NCI-H2171 (cell line): Measurements from ENCODE around the gene PRL.

Experiments used
- DNase-seq: peaks from one replicate; lab custom pipeline; 2025; lab: John Stamatoyannopoulos, UW

Gene PRL

DNA sequence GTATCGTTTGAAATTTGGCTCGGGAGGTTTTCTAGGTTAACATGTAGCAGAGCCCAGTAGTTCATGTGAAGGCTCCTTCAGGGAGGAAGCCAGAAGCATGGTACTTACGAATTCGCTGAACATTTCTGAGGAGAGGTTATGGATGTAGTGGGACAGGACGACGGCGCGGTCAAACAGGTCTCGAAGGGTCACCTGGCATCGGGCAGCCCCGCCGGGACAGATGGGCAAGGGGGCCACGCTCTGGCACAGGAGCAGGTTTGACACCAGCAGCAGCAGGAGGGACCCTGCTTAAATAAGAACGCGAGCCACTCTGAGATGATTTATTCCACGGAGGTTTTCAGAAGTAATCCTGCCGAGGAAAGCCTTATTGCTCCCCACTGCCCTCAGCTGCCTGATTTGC is 2.5 kb downstream of the PRL start:
- no peak for DNase-seq

DNA sequence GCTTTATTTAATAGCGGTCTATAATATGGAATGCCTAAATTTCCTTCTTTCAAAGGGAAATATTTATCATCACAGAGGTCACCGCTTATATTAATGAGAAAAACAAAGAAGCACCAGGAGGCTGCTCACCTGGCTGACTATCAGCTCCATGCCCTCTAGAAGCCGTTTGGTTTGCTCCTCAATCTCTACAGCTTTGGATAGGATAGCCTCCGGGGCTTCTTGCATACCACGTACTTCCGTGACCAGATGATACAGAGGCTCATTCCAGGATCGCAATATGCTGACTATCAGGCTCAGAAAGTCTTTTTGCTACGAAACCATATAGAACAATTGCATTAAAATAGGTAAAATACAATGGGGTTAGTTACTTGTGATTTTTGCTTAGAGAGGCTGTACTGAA is 6.8 kb downstream of the PRL start:
- DNase-seq: no peak

DNA sequence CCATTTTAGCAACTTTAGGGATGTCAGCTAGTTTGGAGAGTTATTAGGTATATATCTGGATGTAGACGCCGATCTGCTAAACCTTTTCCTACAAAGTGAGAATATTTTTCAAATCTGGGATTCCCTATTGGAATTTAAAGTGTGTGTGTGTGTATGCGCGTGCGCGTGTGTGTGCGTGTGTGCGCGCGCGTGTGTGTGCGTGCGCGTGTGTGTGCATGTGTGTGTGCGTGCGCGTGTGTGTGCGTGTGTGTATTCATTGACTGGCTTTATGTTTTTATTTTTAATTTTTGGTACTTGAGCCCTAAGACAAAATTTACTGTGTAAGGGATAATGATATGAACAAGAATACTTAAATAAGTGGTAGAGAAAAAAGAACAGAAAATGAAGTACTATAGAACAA is 8.1 kb downstream of the PRL start:
- DNase-seq: no peak

DNA sequence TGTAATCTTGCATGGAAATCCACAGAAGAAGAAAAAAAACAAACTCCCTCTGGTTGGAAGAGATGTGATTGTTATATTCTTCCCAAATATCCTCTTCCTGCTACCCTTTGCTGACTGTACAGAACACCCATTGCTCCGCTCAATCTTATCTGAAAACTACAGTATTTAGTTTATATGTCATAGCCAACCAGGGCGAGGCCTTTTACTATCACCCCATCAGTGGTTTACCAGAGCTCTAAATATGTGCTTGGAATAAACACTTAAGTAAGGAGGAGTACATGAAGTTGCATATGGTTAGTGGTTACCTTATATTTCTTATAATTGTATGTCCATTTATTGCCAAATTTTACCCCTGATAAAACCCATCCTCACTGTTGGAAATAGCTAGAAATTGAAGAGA is 12.2 kb downstream of the PRL start:
- no peak for DNase-seq

DNA sequence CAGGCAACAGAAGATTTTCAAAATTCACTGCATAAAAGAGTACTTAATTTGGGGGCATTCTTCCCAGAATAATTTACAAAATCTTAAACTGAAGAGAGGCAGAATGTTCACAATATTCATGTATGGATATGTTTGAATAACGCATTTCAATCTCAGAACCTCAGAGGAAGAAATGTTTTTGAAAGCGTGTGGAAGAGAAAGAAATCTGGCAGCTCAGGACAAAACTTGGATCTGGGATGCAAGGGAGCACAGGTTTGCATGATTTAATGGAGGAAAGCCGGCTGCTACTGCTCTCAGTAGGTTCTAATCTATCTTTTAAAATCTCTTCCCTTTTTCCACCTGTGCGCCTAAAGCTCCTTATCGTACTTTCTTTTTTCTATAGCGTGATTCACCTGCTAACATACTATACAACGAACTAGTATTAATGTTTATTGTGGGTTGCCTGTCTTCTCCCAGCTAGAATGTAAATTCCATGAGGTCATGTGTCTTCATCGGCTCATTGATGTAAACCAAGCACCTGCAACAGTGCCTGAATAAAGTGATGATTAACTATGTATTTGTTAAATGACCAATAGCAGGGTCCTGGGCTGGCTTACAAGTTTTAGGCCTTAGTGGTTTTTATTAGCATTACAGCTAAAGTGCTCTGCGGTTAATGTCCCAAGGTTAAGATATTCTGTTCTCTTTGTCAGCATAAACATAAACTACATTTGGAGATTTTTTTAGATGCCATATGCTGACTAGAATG is 15.3 kb downstream of the PRL start:
- no peak for DNase-seq

DNA sequence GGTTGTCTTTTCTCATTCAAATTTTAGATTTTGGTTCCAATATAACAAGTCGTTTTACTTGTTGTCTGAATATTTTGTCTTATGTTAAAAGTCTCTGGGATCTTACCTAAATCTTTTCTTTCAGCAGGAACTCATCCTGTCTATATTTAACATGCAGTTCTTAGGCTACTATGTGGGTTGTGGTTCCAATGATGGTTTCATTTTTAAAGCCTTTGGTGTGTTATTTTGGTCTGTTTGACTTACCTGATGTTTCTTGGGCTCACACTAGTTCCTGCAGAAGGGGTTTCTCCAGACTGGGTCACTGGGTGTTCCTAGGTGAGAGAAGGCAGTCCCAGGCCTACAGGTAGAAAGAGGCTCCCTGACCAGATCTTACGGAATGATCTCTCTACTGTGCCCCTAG is 17.4 kb downstream of the PRL start:
- no peak for DNase-seq

DNA sequence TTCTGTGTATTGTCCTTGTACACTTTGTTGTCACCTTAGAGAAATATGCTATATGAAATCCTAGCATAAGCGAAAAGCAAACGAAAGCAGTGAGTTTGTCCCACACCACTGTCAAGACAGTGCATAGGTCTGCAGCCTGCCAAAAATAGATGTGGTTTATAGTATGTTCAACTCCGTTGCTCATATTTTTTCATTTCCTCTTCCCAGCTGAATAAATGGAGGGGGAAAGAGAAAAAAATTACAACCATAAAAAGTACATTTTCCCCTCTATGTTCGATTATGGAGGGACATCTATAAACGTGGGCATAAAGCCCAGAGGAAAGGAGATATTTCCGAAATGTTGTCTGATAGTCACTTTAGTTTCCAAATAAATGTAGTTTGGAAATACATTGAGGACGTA is 25.8 kb downstream of the PRL start:
- no peak for DNase-seq

DNA sequence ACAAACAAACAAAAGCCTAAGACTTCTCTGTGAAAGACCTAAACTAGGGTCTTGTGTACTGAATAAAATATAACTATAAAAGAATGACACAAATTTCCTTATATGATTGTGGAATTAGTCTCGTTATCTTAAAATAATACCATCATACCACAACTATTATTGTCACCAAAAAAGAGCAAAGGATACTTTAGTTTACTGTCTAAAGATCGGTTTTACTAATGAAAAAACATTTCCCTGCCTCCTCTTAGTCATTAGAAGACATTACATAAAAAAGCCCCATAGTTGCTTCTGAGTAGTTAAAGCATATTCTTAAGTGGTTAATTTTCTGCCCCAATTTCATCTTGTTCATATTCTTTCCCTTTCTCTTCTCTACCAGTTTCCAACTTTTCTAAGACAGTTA is 33.1 kb downstream of the PRL start:
- no peak for DNase-seq

DNA sequence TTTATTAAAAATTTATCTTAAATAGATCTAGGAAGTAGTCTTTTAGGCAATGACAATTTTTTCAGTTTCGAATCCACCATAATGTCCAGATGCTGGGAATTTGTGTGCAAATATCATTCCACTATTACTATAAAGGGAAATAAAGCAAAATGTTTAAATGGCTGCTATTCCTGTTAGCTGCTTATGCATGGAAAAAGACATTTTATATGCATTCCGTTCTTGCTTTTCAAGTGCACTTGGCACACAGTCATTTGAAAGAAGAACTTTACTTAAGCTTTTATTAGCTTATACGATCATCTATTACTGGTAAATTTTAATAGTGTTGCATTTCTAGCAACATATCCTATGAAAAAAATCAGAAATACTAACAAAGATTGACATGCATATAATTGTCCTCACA is 42.0 kb downstream of the PRL start:
- DNase-seq: no peak

DNA sequence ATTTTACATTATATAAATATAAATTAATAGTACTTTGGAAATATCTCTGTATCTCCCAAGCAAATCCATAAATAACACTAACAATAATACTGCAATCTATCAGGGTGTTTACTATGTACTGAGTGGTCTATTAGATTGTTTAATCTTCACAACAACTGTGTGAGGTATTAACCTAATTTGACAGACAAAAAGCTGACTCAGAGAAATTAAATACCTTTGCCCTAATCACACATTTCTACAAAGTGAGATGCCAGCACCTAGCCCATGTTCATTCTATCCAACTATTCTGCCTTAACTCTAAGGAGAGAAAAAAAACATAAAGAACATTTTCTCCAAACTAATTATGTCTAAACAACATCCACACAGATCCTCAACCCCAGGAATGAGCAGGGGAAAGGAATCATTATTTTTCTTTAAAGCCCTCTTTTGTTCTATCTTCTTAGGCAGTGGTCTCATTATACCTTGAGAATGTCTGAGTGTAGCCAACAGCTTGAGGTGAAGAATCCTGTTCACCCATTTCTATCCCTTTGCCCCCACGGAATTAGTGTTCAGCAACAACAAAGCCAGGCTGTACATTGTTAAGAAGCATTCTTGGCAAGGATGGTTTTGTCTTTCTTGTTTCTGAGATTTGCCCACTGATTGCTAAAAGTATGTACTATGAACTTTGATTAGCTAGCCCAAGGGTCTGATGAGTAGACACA is 42.7 kb downstream of the PRL start:
- DNase-seq: no peak

DNA sequence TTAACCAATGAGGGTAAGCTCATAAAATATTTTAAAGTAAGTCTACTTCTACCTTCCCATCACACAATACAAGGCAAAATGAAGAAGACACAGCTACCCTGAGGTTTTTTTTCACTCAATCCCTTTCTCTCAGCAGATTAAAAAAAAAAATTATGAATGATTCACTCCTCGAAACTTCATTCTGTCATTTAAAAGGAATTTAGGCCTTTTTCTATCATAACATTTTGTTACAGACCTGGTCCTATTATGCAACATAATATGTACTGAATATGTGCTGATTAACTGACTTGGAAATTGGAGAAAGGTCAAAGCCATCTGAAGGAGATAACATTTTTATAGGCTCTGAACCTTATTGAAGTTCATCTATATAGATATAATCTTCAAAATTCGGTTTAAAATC is 45.5 kb downstream of the PRL start:
- DNase-seq: no peak

DNA sequence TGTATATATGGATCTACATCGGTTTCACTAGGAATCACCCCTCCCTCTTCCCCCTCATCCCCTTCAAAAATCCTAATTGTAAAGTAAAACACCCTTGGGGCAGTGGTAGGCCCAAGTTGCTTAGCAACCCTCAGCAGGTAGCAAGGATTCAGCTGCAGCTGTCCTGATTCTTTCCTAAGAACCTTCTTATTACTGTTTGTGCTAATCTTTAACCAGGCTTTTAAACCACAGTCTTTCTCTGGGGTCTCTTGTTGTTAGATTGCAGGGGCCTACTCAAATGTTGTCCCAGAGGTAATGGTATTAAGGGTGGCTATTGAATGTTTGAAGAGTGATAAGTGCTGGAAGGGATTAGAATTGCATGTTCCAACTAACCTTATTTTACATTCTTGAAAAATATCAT is 46.4 kb downstream of the PRL start:
- peak; percentile 41 for DNase-seq

DNA sequence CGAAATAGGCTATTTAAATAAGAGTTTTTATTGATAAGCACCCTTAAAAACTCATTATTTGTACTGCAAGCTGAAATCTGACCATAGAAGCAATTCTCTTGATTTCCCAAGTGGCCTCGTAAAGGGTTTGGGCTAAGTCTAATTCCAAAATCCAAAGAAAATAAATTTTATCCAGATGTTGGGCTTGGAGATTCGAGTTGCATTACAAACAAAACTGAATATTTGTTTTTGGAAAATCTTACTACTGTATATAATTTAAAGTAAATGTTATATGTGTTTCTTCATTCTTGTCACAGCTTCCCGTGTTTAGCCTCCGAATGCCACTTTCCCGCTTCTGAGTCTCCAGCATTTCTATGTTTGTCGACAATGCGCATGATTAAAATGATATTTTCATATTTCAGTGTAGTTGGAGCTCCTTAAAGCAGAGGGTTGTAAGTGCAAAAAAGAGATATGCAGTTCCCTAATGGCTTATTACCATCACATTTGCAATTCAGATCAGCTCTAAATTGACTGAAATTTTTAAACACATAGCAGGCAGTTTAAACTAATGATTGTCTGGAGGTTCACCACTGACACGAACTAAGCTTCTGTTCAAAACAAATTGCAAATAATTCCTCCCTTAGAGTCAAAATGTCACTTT is 47.0 kb downstream of the PRL start:
- DNase-seq: no peak

DNA sequence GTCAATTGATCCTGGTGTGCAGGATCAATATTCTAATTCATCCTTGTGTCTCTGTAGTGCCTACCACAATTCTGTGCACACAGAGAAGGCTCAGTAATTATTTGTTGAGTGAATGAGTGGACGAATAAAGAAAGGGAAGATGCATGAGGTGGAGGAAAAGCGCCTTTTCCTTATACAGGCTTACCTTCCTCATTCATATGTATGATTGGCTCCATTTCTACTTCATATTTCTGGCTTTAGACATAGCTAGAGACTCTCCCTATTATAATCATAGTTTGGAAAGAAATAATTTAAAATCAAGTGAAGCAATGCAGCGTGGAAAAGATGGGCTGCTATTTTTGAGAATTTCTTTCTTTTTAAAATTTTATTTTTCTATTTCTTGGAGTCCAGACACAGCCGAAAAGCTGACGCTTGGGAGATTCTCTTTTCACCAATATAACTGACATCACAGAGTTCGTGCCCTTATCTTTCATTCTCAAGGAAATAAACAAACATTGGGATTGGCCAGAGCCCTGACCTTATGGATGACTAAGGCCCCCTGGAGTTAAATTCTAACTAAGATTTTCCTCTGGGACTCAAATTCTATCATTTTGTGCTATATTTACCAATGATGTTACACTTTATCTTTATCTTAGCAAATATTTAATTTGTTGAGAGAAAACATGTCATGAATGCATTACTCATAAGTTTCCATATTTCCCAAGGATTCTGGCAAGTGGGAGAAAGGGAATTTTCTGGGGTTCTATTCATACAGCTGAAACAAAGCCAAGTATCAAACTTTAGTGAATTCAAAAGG is 48.1 kb downstream of the PRL start:
- no peak for DNase-seq

DNA sequence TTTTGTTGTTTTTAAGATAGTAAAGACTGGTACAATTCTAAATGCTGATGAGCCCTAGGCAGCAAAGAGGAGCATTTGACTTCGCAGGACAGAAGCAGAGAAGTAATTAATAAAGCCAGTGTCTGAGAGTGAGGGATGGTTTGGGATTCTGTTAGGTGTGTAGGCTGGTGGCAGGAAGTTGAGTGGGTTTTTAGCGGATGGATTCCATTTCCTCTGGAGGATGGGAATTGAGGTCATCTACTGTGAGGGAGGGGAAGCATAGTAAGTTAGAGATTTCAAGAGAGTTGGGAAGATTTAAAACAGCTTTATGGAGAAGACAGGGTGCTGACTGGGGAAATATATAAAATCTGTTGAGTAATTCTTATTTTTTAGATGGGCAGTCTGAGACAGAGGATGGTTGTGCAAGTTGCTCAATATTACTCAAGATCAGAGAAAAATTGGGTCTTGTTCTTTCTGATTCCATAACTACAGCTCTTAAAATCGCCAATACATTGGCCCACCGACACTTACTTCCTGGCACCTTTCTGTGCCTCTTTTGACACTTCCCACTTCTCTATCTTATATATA is 48.8 kb downstream of the PRL start:
- DNase-seq: no peak

DNA sequence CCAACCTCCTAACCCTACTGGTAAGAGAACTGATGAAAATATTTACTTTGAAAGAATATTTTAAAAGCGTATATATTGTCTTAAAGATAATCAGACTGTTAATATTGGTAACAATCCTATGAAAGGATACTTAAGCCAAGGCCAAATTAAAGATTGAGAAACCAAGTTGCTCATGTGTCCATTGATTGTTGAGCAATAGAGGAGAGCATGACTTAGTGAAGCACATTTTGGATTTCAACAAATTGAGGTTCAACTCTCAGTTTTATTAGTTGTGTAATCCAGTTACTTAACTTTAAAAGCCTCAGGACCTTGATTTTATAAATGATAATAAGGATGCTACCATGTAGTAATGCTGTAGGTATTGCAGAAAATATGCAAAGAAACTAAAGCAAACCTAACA is 56.8 kb downstream of the PRL start:
- DNase-seq: no peak

DNA sequence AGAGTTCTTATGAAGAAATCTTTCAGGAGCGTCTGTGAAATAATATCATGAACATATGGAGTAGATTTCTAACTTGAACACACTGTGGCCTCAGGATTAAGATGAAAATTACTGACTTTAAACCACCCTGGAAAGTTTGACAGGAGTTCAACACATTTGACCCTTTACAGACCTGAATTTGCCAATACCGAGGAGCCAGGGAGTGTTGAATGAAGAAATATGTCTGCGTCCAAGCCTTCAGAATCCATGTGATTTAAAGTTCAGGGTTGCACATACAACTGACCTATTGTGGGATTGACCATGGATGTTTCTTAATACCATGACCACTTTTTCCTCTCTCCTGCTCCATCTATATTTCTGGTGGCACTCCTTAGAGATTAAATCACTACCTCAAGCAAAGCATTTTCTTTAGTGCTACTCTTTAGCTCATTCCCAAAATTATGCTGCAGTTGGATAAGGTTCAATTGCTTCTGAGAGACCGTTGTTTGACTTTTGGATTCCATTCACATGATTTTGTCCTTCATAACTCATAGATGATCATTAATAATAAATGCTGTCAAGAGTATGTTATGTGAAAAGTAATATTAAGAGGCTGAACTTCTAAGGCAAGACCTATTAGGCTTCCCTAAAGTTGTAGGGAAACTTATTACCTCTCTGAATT is 57.4 kb downstream of the PRL start:
- DNase-seq: no peak

DNA sequence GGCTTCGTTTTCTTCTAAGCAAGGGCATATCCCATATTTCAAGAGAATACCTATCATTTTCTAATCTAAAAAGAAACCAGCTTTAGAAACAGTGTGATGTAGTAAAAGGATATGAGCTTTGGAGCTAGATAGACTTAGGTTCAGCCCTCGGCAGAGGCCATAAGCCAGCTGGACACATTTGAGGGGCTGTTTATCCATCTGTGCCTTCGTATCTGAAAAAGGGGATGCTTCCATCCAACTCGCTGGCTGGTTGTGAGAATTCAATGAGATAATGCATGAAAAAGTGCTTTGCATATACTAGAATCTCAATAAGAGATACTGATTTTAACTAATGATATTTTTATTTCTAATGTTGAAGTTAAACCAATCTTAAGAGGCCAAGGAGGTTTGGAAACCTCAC is 58.0 kb downstream of the PRL start:
- DNase-seq: no peak

DNA sequence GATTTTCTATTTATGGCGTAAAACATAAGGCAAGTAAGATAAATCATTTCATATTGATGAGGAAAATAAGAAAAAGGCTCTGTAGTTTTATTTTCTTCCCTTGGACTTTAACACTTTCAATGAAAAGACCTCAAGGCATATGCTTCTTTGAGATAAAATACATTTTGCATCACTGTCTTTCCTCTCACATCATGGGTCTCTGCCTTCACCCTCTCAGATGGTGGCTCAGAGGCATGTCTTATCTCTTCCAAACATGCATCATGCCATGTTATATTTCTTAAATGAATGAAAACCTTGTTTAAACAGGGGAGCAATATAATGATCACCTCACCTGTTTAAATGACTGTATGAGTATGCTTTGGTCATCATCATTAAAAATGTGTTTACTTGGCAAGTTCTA is 59.3 kb downstream of the PRL start:
- DNase-seq: no peak
